ENCODE data around the gene CCDC196.

DNA sequence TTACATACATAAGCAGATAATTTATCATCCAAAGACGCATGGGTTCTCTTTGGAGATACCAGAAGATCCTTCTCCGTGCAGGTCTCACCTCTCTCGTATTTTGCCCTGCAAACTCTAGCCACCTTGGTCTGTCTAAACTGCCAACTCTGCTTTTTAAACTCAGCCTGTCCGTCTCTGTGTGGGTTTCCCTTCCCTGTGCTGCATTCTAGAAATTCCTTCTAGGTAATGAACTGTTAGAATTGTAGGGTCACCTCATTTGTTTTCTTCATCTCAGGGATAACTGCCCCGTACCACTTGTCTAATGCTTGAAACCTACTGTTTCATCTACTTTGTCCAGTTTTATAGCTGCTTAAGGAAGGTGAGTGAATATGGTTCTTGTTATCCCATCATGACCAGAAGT, 45.4 kb upstream of the CCDC196 start:
- TF ChIP-seq CTCF (IDR thresholded peaks at IDR 0.05): no peak
- no peak for TF ChIP-seq POLR2AphosphoS5 (IDR thresholded peaks at IDR 0.05)
- TF ChIP-seq POLR2A (IDR thresholded peaks at IDR 0.05): no peak
- TF ChIP-seq EP300 (IDR thresholded peaks at IDR 0.05; ENCODE audit: low read depth): no peak
